PC-3 (cell line): ENCODE data around the gene AGAP3. TPM values are rescaled to one million over a fixed set of nuclear protein-coding genes. Genes with fewer than 3 reads are reported as not detected.

Experiments
- ATAC-seq: fragments of 200-7000 bp; cut with Tn5 transposase; 2 replicates; pipeline ENCODE4 v1.9.1; 2020; ENCODE audit warnings: mild to moderate bottlenecking, moderate library complexity
- BruUV-seq: library from RNA; stranded (reverse); fragments of 400-500 nt; replicated peaks from 2 replicates; lab custom pipeline; 2021; lab: Mats Ljungman, UMichigan
- CTCF ChIA-PET: fragments of 300-600 bp; sonication (Branson Sonifier 250); formaldehyde crosslinking; loops from one replicate; lab custom pipeline; 2022; ENCODE audit warnings: antibody characterized with exemption; lab: Charles Lee
- POLR2A ChIA-PET: fragments of 300-600 bp; sonication (Branson Sonifier 250); formaldehyde crosslinking; loops from one replicate; lab custom pipeline; 2022; ENCODE audit warnings: antibody characterized with exemption; ENCODE audit not compliant: unreplicated experiment; lab: Charles Lee
- DNase-seq: peaks from one replicate; pipeline ENCODE4 v3.0.0-alpha.2; 2015
- H2AFZ ChIP-seq: fragments of 300-600 bp; sonication (generic); 2 replicates; pipeline ENCODE4 v1.6.0; 2016; ENCODE audit warnings: antibody characterized with exemption, low read length
- H3F3A ChIP-seq: fragments of 300-600 bp; sonication (generic); one replicate; pipeline ENCODE4 v1.6.0; 2017; ENCODE audit warnings: antibody characterized with exemption, low read length, control low read depth, mild to moderate bottlenecking; ENCODE audit not compliant: unreplicated experiment
- H3K27ac ChIP-seq: fragments of 300-600 bp; sonication (generic); 2 replicates; pipeline ENCODE4 v1.5.1; 2016; ENCODE audit warnings: mild to moderate bottlenecking, low read length
- H3K27me3 ChIP-seq: fragments of 300-600 bp; sonication (generic); 2 replicates; pipeline ENCODE4 v1.6.1; 2016; ENCODE audit warnings: low read length, mixed read lengths
- H3K36me3 ChIP-seq: fragments of 300-600 bp; sonication (generic); 2 replicates; pipeline ENCODE4 v1.6.1; 2016; ENCODE audit warnings: low read depth, mixed run types, low read length, mixed read lengths
- H3K4me1 ChIP-seq: fragments of 300-600 bp; sonication (generic); 2 replicates; pipeline ENCODE4 v1.5.1; 2016; ENCODE audit warnings: low read length; ENCODE audit not compliant: insufficient read depth
- H3K4me2 ChIP-seq: fragments of 300-600 bp; sonication (generic); 2 replicates; pipeline ENCODE4 v1.6.0; 2016; ENCODE audit warnings: low read length
- H3K4me3 ChIP-seq: fragments of 300-600 bp; sonication (generic); 2 replicates; pipeline ENCODE4 v1.5.1; 2016; ENCODE audit warnings: mild to moderate bottlenecking, low read length, mixed read lengths
- H3K79me2 ChIP-seq: fragments of 300-600 bp; sonication (generic); 2 replicates; pipeline ENCODE4 v1.6.1; 2017; ENCODE audit warnings: low read length, mixed read lengths
- H3K9ac ChIP-seq: fragments of 300-600 bp; sonication (generic); 2 replicates; pipeline ENCODE4 v1.6.0; 2016; ENCODE audit warnings: mild to moderate bottlenecking, low read length
- H3K9me2 ChIP-seq: fragments of 300-600 bp; sonication (generic); replicated peaks from 2 replicates; pipeline ENCODE4 v1.6.1; 2016; ENCODE audit warnings: mixed run types, low read length, mixed read lengths
- H3K9me3 ChIP-seq: fragments of 300-600 bp; sonication (generic); 2 replicates; pipeline ENCODE4 v1.6.1; 2016; ENCODE audit warnings: low read length, mixed read lengths
- H4K20me1 ChIP-seq: fragments of 300-600 bp; sonication (generic); 2 replicates; pipeline ENCODE4 v1.6.1; 2016; ENCODE audit warnings: low read length, mixed read lengths
- EZH2 ChIP-seq: fragments of 300-600 bp; sonication (generic); IDR thresholded peaks from one replicate; pipeline ENCODE4 v1.6.1; 2017; ENCODE audit warnings: antibody characterized with exemption, mild to moderate bottlenecking, low read length; ENCODE audit not compliant: unreplicated experiment
- EZH2phosphoT487 ChIP-seq: fragments of 300-600 bp; sonication (generic); IDR thresholded peaks from 2 replicates; pipeline ENCODE4 v1.6.1; 2018; ENCODE audit warnings: mild to moderate bottlenecking, antibody characterized with exemption, low read length, borderline replicate concordance
- intact Hi-C: fragments of 100-400 bp; cut with micrococcal nuclease; formaldehyde crosslinking; loops from 2 replicates; pipeline ENCODE4 v1.9.0; 2023
- total RNA-seq: library from RNA; depleted of rRNA; stranded (reverse); fragments of >200 nt; gene quantifications from 2 replicates; pipeline ENCODE4 v1.2.3, GENCODE V29; 2014
- TF ChIP-seq, protein P1 (sequence below): fragments of 300-600 bp; sonication (generic); conservative IDR thresholded peaks from 2 replicates; pipeline ENCODE4 v1.5.1; 2017; ENCODE audit warnings: antibody characterized with exemption, low read depth, mild to moderate bottlenecking, low read length

Gene AGAP3
- total RNA-seq, 1 experiment from 2014 or later: 53.5 TPM

DNA sequence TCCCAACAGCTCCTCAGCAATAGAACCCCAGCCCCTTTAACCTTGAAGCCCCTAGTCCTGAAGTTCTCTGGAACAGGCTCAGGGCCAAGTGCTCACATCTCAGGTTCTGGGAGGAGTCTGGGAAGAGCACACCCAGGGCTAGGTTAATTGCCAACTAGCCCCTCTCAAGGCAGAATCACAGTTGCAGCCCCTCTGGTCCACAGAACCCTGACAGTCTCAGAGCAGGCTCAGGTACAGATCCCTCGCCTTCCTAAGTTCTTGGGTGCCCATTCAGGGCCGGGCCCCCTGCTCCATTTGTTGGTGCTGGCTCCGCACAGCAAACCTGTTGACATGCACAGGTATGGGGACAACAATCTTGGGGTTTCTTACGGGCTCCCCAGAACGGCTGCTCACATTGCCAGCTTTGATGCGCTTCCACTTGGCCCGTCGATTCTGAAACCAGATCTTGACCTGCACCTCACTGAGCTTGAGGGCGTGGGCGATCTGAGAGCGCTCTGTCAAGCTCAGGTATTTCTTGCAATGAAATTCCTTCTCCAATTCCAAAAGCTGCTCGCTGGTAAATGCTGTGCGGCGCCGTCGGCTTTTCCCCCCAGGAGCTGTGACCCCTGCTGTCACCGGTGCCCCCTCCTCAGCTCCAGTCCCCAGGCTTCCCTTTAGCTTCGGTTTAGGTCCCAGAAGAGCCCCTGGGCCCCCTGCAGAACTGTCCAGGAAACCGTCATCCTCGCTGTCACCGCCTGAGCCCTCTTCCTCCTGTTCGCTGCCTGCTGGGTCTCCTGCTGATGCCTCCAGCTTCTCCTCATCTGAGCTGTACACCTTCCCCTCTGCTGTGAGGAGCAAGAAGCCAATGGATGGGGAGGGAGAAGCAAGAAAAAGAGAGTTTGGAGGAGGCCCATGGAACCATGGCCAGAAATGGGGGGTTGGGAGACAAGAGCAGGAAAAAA is 62.3 kb downstream of the AGAP3 start:
- intact Hi-C loops: no loop called here
- H3K27ac ChIP-seq: no peak overlapping the region
- no peaks in the 10 kb centered on the region for H4K20me1 ChIP-seq
- no peak overlapping the region for H3K4me2 ChIP-seq
- no peak overlapping the region for H2AFZ ChIP-seq
- H3K9me2 ChIP-seq: no peaks in the 10 kb centered on the region
- ChIA-PET POLR2A (no interaction called here), CTCF (interaction anchor here (0.7 kb wide), 1 partner anchor 25 kb away, joined by 5 read pairs; no protein-coding TSS in a partner anchor)
- no peaks in the 10 kb centered on the region for H3F3A ChIP-seq
- no peaks in the 10 kb centered on the region for H3K79me2 ChIP-seq
- no peak overlapping the region for H3K4me3 ChIP-seq
- BruUV-seq: no TSS peak
- H3K27me3 ChIP-seq: peaks cover 15% of the 10 kb centered on the region
- H3K9me3 ChIP-seq: no peaks in the 10 kb centered on the region
- DNase-seq (no peak), ATAC-seq (no peak)
- TF ChIP-seq EZH2phosphoT487 (no peak), EZH2 (no peak)
- TF ChIP-seq, protein P1, sequence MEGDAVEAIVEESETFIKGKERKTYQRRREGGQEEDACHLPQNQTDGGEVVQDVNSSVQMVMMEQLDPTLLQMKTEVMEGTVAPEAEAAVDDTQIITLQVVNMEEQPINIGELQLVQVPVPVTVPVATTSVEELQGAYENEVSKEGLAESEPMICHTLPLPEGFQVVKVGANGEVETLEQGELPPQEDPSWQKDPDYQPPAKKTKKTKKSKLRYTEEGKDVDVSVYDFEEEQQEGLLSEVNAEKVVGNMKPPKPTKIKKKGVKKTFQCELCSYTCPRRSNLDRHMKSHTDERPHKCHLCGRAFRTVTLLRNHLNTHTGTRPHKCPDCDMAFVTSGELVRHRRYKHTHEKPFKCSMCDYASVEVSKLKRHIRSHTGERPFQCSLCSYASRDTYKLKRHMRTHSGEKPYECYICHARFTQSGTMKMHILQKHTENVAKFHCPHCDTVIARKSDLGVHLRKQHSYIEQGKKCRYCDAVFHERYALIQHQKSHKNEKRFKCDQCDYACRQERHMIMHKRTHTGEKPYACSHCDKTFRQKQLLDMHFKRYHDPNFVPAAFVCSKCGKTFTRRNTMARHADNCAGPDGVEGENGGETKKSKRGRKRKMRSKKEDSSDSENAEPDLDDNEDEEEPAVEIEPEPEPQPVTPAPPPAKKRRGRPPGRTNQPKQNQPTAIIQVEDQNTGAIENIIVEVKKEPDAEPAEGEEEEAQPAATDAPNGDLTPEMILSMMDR: no peak
- no peak overlapping the region for H3K9ac ChIP-seq
- no peaks in the 10 kb centered on the region for H3K4me1 ChIP-seq
- H3K36me3 ChIP-seq: no peaks in the 10 kb centered on the region

DNA sequence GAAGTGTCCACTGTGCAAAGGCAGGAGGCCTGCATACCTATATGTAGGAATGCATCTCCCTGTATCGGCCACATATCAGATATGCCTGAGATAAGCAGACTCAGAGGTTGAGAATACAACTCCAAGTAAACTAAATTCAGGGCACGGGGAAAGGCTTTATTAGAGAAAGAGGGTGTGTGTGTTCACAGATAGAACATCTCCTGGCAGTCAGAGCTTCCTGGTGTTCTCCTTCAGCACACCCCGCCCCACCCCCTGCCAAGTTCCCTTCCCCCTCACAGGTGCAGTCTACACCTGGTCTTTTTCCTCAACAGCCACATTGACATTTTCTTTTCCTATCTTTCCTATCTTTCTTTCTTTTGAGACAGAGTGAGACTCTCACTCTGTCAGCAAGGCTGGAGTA is 64.1 kb downstream of the AGAP3 start:
- no peak overlapping the region for H3K9ac ChIP-seq
- H3K36me3 ChIP-seq: no peaks in the 10 kb centered on the region
- H2AFZ ChIP-seq: no peak overlapping the region
- no peak for DNase-seq
- H3K27me3 ChIP-seq: peaks cover 15% of the 10 kb centered on the region
- no TSS peak for BruUV-seq
- no peaks in the 10 kb centered on the region for H3K9me3 ChIP-seq
- H3F3A ChIP-seq: no peaks in the 10 kb centered on the region
- H3K4me2 ChIP-seq: no peak overlapping the region
- ATAC-seq: no peak
- no peak overlapping the region for H3K27ac ChIP-seq
- ChIA-PET POLR2A (no interaction called here), CTCF (no interaction called here)
- no peaks in the 10 kb centered on the region for H4K20me1 ChIP-seq
- TF ChIP-seq EZH2phosphoT487 (no peak), EZH2 (no peak)
- TF ChIP-seq, protein P1: no peak
- no peaks in the 10 kb centered on the region for H3K9me2 ChIP-seq
- intact Hi-C loops: no loop called here
- H3K4me1 ChIP-seq: no peaks in the 10 kb centered on the region
- no peaks in the 10 kb centered on the region for H3K79me2 ChIP-seq
- no peak overlapping the region for H3K4me3 ChIP-seq
